ENCODE results near the gene WDR45. TPM values are rescaled to one million over a fixed set of nuclear protein-coding genes. Genes with fewer than 3 reads are reported as not detected.

WDR45 gene
- total RNA-seq, 1 experiment from 2014 or later, result 31.5 TPM

DNA sequence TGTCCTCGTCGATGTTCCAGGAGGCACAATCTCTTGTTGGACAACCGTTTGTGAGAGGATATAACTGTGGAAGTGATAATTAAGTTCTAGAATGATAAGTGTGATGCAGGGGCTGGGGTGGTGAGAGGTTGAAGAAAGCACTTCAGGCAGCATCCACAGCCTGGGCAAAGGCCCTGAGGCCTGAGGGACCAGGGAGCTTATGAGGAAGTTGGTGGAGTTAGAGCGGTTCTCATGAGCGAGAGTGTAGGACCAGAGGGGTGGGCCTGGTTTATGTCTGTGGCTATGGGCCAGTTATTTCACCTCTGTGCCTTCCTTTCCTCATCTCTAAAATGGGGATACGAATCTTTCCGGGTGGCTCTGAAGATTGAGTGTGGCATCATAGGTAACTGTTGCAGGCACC is 18.2 kb downstream of the WDR45 start:
- Histone ChIP-seq H3K4me2 (ENCODE audit: insufficient read depth, insufficient read length, low read length) (no peak overlapping the region), H3K23ac (ENCODE audit: insufficient read length, low read depth, low read length) (no peak overlapping the region), H2BK5ac (ENCODE audit: insufficient read length, low read length) (no peak overlapping the region), H2BK20ac (ENCODE audit: low read depth, low read length, poor library complexity, severe bottlenecking) (no peak overlapping the region), H3K9me3 (ENCODE audit: control insufficient read depth, low read depth, low read length) (no peaks in the 10 kb centered on the region), H2BK120ac (ENCODE audit: low read depth, low read length, poor library complexity, severe bottlenecking) (no peak overlapping the region), H2BK12ac (ENCODE audit: insufficient read length, low read depth, low read length) (no peak overlapping the region), H3K23me2 (ENCODE audit: insufficient read length, low read depth, low read length, poor library complexity, severe bottlenecking) (peaks cover 2% of the 10 kb centered on the region), H3K79me1 (ENCODE audit: insufficient read depth, low read depth, low read length, poor library complexity, severe bottlenecking) (peaks cover 2% of the 10 kb centered on the region), H3K14ac (ENCODE audit: insufficient read depth, low read length) (no peak overlapping the region), H3K4me1 (ENCODE audit: insufficient read depth, low read length) (no peaks in the 10 kb centered on the region), H4K8ac (replicated peaks; ENCODE audit: insufficient read length, low read depth, low read length) (no peak overlapping the region), H3K18ac (ENCODE audit: insufficient read length, low read depth, low read length) (no peak overlapping the region), H2AFZ (ENCODE audit: low read length) (no peak overlapping the region), H3K9ac (ENCODE audit: extremely low read depth, insufficient read length, low read length) (no peak overlapping the region), H4K20me1 (ENCODE audit: control insufficient read depth, insufficient read depth, insufficient read length) (no peaks in the 10 kb centered on the region), H3K27ac (ENCODE audit: insufficient read length, low read depth, low read length) (no peak overlapping the region), H3K4ac (ENCODE audit: low read depth, low read length) (no peak overlapping the region), H3K27me3 (ENCODE audit: insufficient read depth, low read length) (no peaks in the 10 kb centered on the region), H4K91ac (ENCODE audit: insufficient read length, low read depth, low read length) (no peak overlapping the region), H3T11ph (ENCODE audit: low read length) (no peak overlapping the region), H4K5ac (ENCODE audit: insufficient read length, low read depth, low read length) (no peak overlapping the region), H3K56ac (ENCODE audit: insufficient read length, low read depth, low read length) (no peak overlapping the region), H2BK15ac (ENCODE audit: low read depth, low read length) (no peak overlapping the region), H3K79me2 (ENCODE audit: insufficient read depth, low read length) (peaks cover 3% of the 10 kb centered on the region), H2AK5ac (ENCODE audit: insufficient read length, low read length) (no peak overlapping the region)
- H3K36me3 Mint-ChIP-seq (ENCODE audit: insufficient read depth in 1 of 3, low read depth in 3 of 3), result peaks cover 13 to 45% (median 26%) of the 10 kb centered on the region in 3 experiments
- peaks cover 2 to 9% of the 10 kb centered on the region in 2 experiments; a peak in 2 of 4 replicates for H3K4me1 Mint-ChIP-seq
- peaks cover 71 to 89% of the 10 kb centered on the region in 2 experiments for H3K9me3 Mint-ChIP-seq
- DNase-seq, result no peak
- TF ChIP-seq, protein P1, sequence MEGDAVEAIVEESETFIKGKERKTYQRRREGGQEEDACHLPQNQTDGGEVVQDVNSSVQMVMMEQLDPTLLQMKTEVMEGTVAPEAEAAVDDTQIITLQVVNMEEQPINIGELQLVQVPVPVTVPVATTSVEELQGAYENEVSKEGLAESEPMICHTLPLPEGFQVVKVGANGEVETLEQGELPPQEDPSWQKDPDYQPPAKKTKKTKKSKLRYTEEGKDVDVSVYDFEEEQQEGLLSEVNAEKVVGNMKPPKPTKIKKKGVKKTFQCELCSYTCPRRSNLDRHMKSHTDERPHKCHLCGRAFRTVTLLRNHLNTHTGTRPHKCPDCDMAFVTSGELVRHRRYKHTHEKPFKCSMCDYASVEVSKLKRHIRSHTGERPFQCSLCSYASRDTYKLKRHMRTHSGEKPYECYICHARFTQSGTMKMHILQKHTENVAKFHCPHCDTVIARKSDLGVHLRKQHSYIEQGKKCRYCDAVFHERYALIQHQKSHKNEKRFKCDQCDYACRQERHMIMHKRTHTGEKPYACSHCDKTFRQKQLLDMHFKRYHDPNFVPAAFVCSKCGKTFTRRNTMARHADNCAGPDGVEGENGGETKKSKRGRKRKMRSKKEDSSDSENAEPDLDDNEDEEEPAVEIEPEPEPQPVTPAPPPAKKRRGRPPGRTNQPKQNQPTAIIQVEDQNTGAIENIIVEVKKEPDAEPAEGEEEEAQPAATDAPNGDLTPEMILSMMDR (conservative IDR thresholded peaks at IDR 0.05), result no peak
- peaks cover 1% of the 10 kb centered on the region; the same call in 1 of the 2 replicates for H3K27me3 Mint-ChIP-seq (ENCODE audit: low read depth)
- H3K27ac Mint-ChIP-seq, result no peak overlapping the region
- no peak overlapping the region; a peak in 1 of 5 replicates for H3K4me3 Mint-ChIP-seq
- WGBS (ENCODE audit: extremely low coverage, insufficient read length, low lambda C conversion rate), result no CpG with 5 or more reads among the region's 7 CpGs

All from H9 (cell line).